AG10803 (cell line): Measurements from ENCODE around the gene DHRS1.

Source experiments
- DNase-seq: peaks from one replicate; pipeline ENCODE4 v3.0.0; 2010; ENCODE audit warnings: low read depth
- H3K4me3 ChIP-seq: 2 replicates; pipeline ENCODE4 v1.5.1; 2011; ENCODE audit warnings: mild to moderate bottlenecking, low read length, control low read depth
- CTCF ChIP-seq: conservative IDR thresholded peaks from 2 replicates; pipeline ENCODE4 v1.5.1; 2011; ENCODE audit warnings: mild to moderate bottlenecking, low read length, control low read depth, inconsistent platforms

DHRS1 gene

GRCh38 chr14:24312736-24313507 is 13.3 kb upstream of the DHRS1 start:
- DNase-seq, result no peak
- H3K4me3 ChIP-seq, result no peak overlapping the region
- TF ChIP-seq CTCF, result no peak

DNA sequence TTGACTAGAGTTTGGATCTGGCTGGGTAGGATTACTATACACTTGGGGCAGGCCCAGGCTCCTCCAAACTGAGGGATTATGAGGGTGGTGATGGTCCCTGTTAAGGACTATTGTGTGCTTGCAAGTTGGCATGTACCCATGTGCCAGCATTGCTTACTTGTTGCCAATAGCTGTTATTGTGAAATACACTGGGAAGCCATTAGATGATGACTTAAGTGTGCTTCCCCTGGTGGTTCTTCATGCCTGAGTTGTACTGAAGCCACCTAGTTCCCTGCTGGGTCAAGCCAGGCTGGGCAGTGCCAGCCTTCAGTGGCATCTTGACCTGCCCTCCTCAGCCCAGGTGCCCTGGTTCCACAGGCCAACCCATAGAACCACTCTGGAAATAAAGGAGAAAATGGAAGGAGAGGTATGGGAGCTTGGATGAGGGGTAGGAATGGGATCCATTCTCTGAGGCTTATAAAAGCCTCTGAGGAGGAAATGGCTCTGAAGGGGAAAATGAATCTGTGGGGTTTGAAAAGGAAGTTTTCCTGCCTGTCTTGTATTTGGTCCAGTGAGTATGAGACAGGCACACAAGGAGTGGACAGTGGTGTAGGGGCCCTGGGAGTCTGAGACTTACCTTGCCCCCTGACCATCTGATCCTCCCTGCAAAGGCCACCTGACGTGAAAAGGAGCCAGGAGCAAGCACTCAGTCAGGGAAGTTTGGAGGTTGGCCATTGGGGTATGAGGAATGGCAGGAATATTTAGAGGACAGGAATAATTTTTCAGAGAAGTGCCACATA is 12.4 kb upstream of the DHRS1 start:
- peak; percentile 78 for DNase-seq
- no peak; the same call in 1 of the 2 replicates for TF ChIP-seq CTCF
- no peak overlapping the region for H3K4me3 ChIP-seq

DNA sequence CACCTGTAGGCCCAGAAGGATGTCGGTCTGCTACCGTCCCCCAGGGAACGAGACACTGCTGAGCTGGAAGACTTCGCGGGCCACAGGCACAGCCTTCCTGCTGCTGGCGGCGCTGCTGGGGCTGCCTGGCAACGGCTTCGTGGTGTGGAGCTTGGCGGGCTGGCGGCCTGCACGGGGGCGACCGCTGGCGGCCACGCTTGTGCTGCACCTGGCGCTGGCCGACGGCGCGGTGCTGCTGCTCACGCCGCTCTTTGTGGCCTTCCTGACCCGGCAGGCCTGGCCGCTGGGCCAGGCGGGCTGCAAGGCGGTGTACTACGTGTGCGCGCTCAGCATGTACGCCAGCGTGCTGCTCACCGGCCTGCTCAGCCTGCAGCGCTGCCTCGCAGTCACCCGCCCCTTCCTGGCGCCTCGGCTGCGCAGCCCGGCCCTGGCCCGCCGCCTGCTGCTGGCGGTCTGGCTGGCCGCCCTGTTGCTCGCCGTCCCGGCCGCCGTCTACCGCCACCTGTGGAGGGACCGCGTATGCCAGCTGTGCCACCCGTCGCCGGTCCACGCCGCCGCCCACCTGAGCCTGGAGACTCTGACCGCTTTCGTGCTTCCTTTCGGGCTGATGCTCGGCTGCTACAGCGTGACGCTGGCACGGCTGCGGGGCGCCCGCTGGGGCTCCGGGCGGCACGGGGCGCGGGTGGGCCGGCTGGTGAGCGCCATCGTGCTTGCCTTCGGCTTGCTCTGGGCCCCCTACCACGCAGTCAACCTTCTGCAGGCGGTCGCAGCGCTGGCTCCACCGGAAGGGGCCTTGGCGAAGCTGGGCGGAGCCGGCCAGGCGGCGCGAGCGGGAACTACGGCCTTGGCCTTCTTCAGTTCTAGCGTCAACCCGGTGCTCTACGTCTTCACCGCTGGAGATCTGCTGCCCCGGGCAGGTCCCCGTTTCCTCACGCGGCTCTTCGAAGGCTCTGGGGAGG is 11.3 kb upstream of the DHRS1 start, which contains the start of gene LTB4R:
Gene LTB4R, plus strand, starts transcription at position 857 of the 959 bp plus-strand sequence. CDS start 4,150 bp downstream, outside the sequence.
- peak within 1 kb of the TSS; percentile 29 for H3K4me3 ChIP-seq
- peak; percentile 71 for DNase-seq

GRCh38 chr14:24310265-24310645 is 10.7 kb upstream of the DHRS1 start:
- DNase-seq, result no peak
- H3K4me3 ChIP-seq, result no peak overlapping the region; the same call in 1 of the 2 replicates
- no peak for TF ChIP-seq CTCF

More for the DNA sequence above, 11.3 kb upstream of the DHRS1 start, which contains the start of gene LTB4R:
- no peak; the same call in 1 of the 2 replicates for TF ChIP-seq CTCF

DNA sequence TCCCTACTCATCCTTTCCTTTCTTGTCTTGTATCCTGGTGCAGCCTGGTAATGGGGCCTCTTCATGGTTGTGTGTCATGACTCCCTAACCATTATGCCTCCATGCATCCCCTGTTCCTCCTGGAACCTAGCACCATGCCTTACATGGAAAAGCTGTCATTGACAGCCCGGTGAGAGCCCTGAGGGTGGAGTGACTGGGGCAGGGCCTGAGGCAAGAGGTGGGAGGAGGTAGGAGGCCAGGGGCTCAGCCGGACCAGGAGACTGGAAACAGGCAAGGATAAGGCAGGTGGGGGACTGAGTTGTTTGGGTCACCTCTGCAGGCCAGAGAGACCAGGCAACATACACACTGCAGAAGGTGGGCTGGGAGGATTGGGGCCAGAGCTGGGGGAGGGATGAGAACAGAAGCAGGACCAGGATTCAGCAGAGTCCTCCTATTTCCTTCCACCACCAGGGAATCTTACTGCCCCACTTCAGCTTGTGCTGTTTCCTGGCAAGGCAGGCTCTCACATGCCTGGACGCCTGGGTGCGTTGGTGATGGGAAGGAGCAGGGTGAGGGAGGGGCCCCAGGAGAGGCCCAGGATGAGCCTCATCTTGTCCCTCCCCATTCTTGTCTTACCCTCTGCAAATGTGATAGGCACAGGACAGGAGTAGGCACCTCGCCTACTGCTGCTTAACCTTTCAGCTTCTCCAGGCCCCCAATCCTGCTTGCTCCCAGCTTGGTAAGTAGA is 10.1 kb upstream of the DHRS1 start, which contains the start of gene LTB4R2:
Gene LTB4R2, plus strand, starts transcription at position 603 of the 727 bp plus-strand sequence. CDS start 525 bp downstream, outside the sequence.
- no peak for TF ChIP-seq CTCF
- no peak for DNase-seq
- peak within 1 kb of the TSS; percentile 29 for H3K4me3 ChIP-seq
